Measurements from ENCODE around the gene ARRDC5.

DNA sequence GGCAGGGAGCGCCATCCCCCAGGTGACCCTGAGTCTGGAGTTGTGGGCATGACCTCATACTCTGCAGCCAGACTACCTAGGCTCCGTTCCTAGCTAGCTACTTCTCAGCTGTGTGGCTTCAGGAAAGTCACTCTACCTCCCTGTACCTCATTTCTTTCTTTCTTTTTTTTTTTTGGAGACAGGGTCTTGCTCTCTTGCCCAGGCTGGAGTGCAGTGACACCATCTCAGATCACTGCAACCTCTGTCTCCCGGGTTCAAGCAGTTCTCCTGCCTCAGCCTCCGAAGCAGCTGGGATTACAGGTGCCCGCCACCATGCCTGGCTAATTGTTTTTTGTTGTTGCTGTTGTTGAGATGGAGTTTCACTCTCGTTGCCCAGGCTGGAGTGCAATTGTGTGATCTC lies 50.2 kb downstream of the ARRDC5 start:
- no peak for TF ChIP-seq CTCF (conservative IDR thresholded peaks at IDR 0.05; ENCODE audit: low read length)
- no peak for TF ChIP-seq EZH2phosphoT487 (IDR thresholded peaks at IDR 0.05; ENCODE audit: borderline replicate concordance)

Data from Loucy (cell line).